Smooth muscle cell (in vitro differentiated cells): ENCODE data around the gene HOXB4. TPM values are rescaled to one million over a fixed set of nuclear protein-coding genes. Genes with fewer than 3 reads are reported as not detected.
A peak's percentile ranks its signal among the peaks of the same experiment; 100 is the strongest.

Experiments
- DNase-seq: peaks from one replicate; lab custom pipeline; 2025; ENCODE audit not compliant: unreplicated experiment; lab: John Stamatoyannopoulos, UW
- H2AFZ ChIP-seq: fragments of 200-600 bp; sonication (generic); 2 replicates; pipeline ENCODE4 v1.6.0; 2016; ENCODE audit warnings: antibody characterized with exemption, low read depth, mild to moderate bottlenecking
- H3F3A ChIP-seq: fragments of 200-600 bp; sonication (generic); 2 replicates; pipeline ENCODE4 v1.6.0; 2017; ENCODE audit warnings: antibody characterized with exemption, low read depth
- H3K27ac ChIP-seq: fragments of 200-600 bp; sonication (generic); 2 replicates; pipeline ENCODE4 v1.5.1; 2016; ENCODE audit warnings: low read depth, mild to moderate bottlenecking
- H3K27me3 ChIP-seq: fragments of 200-600 bp; sonication (generic); 2 replicates; pipeline ENCODE4 v1.6.1; 2016; ENCODE audit warnings: low read depth, mild to moderate bottlenecking
- H3K36me3 ChIP-seq: fragments of 200-600 bp; sonication (generic); 2 replicates; pipeline ENCODE4 v1.5.1; 2016; ENCODE audit warnings: low read depth
- H3K4me1 ChIP-seq: fragments of 200-600 bp; sonication (generic); 2 replicates; pipeline ENCODE4 v1.5.1; 2016; ENCODE audit warnings: low read depth
- H3K4me2 ChIP-seq: fragments of 200-600 bp; sonication (generic); 2 replicates; pipeline ENCODE4 v1.6.0; 2016; ENCODE audit warnings: mild to moderate bottlenecking
- H3K4me3 ChIP-seq: fragments of 200-600 bp; sonication (generic); 2 replicates; pipeline ENCODE4 v1.5.1; 2016; ENCODE audit warnings: mild to moderate bottlenecking
- H3K79me2 ChIP-seq: fragments of 200-600 bp; sonication (generic); 2 replicates; pipeline ENCODE4 v1.6.0; 2016; ENCODE audit warnings: low read depth, mild to moderate bottlenecking
- H3K9ac ChIP-seq: fragments of 200-600 bp; sonication (generic); 2 replicates; pipeline ENCODE4 v1.6.0; 2016; ENCODE audit warnings: low read depth
- H3K9me3 ChIP-seq: fragments of 200-600 bp; sonication (generic); replicated peaks from 2 replicates; pipeline ENCODE4 v1.5.1; 2016; ENCODE audit warnings: low read depth
- H4K20me1 ChIP-seq: fragments of 200-600 bp; sonication (generic); 2 replicates; pipeline ENCODE4 v1.6.0; 2016; ENCODE audit warnings: low read depth
- WGBS: methylation state at CpG from one replicate; pipeline ENCODE4 v1.1.7; 2016; ENCODE audit warnings: low lambda C conversion rate; 5-methylcytosine and 5-hydroxymethylcytosine counted together
- polyA plus RNA-seq: library from polyadenylated mRNA; unstranded; fragments of >200 nt; fragmentation: Nextera tagmentation; extraction: Ambion mirVana; gene quantifications from 2 replicates; pipeline ENCODE4 v1.2.1, GENCODE V29; 2016
- total RNA-seq: library from RNA; depleted of rRNA; stranded (reverse); fragments of >200 nt; gene quantifications from 2 replicates; pipeline ENCODE4 v1.2.3, GENCODE V29; 2014
- TF ChIP-seq, protein P1 (sequence below): fragments of 200-600 bp; sonication (generic); IDR thresholded peaks from 2 replicates; pipeline ENCODE4 v1.5.1; 2017; ENCODE audit warnings: borderline replicate concordance, mild to moderate bottlenecking, antibody characterized with exemption; ENCODE audit not compliant: insufficient read depth, poor library complexity, severe bottlenecking

HOXB4 gene
- total and polyA plus RNA-seq, 2 experiments from 2014 or later: 0.96 to 2.6 TPM

DNA sequence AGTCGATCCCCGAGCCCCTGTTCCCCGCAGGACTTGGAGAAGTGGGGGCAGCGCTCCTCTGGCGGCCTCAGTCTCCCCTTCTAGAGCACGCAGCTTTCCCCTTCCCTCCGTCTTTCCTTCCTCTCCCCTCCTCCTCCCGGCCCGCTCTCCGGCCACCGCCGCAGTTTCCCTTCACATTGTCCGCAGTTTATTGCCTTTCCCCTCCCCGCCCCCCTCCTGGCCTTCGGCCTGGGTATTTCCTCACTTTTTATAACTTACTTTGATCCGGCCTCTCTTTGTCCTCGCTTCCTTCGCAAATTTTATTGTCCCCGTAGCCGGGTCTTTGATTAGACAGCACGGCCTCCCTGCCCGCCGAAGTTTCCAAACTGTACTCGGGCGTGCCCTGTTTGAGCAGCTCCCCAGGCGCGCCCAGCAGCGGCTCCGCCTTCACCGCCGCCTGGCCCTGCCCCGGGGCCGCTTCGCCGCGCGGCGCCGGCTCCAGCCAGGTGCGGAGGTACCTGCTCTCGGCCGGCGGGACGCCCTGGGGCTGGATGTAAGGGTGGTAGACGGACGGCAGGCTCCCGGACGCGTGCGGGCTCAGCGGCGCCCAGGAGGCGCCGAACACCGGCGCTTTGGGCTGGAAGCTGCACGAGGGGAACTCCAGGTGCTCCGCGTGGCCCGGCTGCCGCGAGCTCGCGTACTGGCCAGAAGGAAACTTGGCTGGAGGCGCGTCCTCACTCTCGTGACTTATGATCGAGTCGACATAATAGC is 47.5 kb upstream of the HOXB4 start:
- Histone ChIP-seq H3K4me3 (peak overlapping the region; percentile 78), H2AFZ (peak overlapping the region; percentile 33), H3K9me3 (no peaks in the 10 kb centered on the region), H3K27ac (peak overlapping the region; percentile 71), H3F3A (no peaks in the 10 kb centered on the region), H3K36me3 (no peaks in the 10 kb centered on the region), H3K27me3 (peaks cover 93% of the 10 kb centered on the region), H3K4me1 (peaks cover 6% of the 10 kb centered on the region), H3K4me2 (peak overlapping the region; percentile 99), H3K79me2 (peaks cover 38% of the 10 kb centered on the region), H4K20me1 (peaks cover 46% of the 10 kb centered on the region), H3K9ac (peak overlapping the region; percentile 86)
- DNase-seq: no peak
- TF ChIP-seq, protein P1, sequence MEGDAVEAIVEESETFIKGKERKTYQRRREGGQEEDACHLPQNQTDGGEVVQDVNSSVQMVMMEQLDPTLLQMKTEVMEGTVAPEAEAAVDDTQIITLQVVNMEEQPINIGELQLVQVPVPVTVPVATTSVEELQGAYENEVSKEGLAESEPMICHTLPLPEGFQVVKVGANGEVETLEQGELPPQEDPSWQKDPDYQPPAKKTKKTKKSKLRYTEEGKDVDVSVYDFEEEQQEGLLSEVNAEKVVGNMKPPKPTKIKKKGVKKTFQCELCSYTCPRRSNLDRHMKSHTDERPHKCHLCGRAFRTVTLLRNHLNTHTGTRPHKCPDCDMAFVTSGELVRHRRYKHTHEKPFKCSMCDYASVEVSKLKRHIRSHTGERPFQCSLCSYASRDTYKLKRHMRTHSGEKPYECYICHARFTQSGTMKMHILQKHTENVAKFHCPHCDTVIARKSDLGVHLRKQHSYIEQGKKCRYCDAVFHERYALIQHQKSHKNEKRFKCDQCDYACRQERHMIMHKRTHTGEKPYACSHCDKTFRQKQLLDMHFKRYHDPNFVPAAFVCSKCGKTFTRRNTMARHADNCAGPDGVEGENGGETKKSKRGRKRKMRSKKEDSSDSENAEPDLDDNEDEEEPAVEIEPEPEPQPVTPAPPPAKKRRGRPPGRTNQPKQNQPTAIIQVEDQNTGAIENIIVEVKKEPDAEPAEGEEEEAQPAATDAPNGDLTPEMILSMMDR: no peak
- WGBS: 2% methylated on average over 66 of the region's 69 CpGs

DNA sequence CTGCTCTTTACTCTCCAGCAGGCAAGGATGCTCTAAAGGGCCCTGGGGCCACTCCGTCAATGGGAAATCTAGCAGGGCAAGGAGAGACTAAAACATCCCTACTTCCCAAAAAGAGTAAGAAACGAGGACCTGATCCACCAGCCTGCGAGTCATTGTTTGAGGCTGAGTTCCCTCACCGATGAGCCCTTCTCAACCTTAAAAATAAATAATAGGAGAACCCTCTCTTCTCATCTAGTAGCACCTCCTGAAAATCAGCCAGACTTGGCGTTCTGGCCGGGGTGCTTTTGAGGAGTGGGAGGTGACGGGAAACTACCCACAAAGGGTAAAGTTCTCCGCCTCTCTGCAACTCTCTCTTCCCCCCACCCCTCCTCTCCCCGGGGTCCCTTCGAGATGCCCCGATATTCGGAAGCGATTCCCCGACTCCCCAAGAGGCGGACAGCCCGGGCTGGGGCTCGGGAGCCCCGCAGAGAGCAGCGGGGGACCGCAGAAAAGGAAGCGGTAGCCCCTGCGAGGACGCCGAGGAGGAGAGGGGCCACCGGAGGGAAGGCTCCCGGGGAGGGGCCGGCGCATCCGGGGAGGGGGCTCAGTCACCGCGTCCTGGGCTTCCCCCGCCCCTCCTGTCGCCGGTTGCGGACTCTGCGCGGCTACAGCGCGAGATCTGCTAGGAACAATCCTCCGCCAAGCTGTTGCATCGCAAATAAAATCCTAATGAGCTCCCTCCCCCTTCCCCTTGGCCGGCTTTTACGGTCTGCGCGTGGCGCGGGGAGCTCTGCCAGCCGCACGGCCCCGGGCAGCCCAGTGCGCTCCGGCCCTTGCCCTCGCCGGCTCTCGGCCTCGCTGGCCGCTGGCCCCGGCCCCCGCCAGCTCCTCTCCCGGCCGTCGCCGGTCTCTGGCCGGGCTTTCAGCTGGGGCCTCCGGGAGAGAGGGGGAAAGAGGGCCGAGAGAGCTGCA is 46.7 kb upstream of the HOXB4 start:
- Histone ChIP-seq H3K4me2 (peak overlapping the region; percentile 99), H3K4me1 (peaks cover 9% of the 10 kb centered on the region), H3K4me3 (peak overlapping the region; percentile 78), H3K9me3 (no peaks in the 10 kb centered on the region), H3K27ac (peak overlapping the region; percentile 71), H2AFZ (no peak overlapping the region), H3K79me2 (peaks cover 38% of the 10 kb centered on the region), H4K20me1 (peaks cover 53% of the 10 kb centered on the region), H3F3A (no peaks in the 10 kb centered on the region), H3K27me3 (peaks cover 93% of the 10 kb centered on the region), H3K9ac (peak overlapping the region; percentile 86), H3K36me3 (no peaks in the 10 kb centered on the region)
- no peak for DNase-seq
- 3% methylated on average over 39 of the region's 66 CpGs for WGBS
- TF ChIP-seq, protein P1: no peak

DNA sequence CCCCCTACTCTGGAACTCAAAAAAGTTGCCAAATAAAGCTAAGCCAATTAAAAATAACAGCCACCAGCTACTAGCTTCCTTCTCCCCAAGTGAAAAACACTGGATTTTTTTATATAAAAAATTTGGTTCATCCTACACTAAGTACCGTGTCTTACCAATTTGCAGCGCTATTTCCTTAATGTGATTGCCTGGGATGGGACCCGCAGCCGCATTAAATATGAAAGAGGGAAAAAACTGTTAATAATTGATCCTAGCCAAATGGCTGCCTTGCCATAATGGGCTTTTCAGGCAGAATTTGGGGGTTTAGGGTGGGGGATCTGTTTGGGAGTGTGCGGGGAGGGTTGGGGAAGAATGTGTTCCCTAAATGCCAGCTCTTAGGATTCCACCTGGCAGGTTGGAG is 46.0 kb upstream of the HOXB4 start:
- H3K4me2 ChIP-seq: peak overlapping the region; percentile 99
- peaks cover 15% of the 10 kb centered on the region for H3K4me1 ChIP-seq
- no peak overlapping the region for H3K9ac ChIP-seq
- no peaks in the 10 kb centered on the region for H3K9me3 ChIP-seq
- no peaks in the 10 kb centered on the region for H3F3A ChIP-seq
- H3K4me3 ChIP-seq: peak overlapping the region; percentile 78
- TF ChIP-seq, protein P1: no peak
- peaks cover 38% of the 10 kb centered on the region for H3K79me2 ChIP-seq
- no peaks in the 10 kb centered on the region for H3K36me3 ChIP-seq
- no peak overlapping the region for H2AFZ ChIP-seq
- no peak for DNase-seq
- H3K27ac ChIP-seq: no peak overlapping the region
- peaks cover 56% of the 10 kb centered on the region for H4K20me1 ChIP-seq
- peaks cover 94% of the 10 kb centered on the region for H3K27me3 ChIP-seq
- 29% methylated on average over 5 of the region's 5 CpGs for WGBS
